Neuronal stem cell (in vitro differentiated cells): ENCODE measurements around the gene PURB.

Experiments used
- DNase-seq: peaks from one replicate; pipeline ENCODE4 v3.0.0-alpha.2; 2013; ENCODE audit warnings: low spot score
- H2AFZ ChIP-seq: one replicate; pipeline ENCODE4 v1.6.1; 2013; ENCODE audit warnings: mild to moderate bottlenecking, low read length, inconsistent platforms
- H2AK5ac ChIP-seq: 2 replicates; pipeline ENCODE4 v1.6.1; 2013; ENCODE audit warnings: low read depth, mild to moderate bottlenecking, inconsistent platforms, low read length, moderate library complexity, mixed read lengths
- H2BK120ac ChIP-seq: 2 replicates; pipeline ENCODE4 v1.6.1; 2013; ENCODE audit warnings: low read depth, mild to moderate bottlenecking, inconsistent platforms, low read length, moderate library complexity, mixed read lengths
- H2BK12ac ChIP-seq: one replicate; pipeline ENCODE4 v1.6.1; 2013; ENCODE audit warnings: low read length, inconsistent platforms
- H2BK15ac ChIP-seq: 2 replicates; pipeline ENCODE4 v1.6.1; 2013; ENCODE audit warnings: mild to moderate bottlenecking, low read length, inconsistent platforms, mixed read lengths
- H2BK5ac ChIP-seq: one replicate; pipeline ENCODE4 v1.6.1; 2013; ENCODE audit warnings: inconsistent platforms, mild to moderate bottlenecking, low read length, moderate library complexity
- H3K14ac ChIP-seq: one replicate; pipeline ENCODE4 v1.6.1; 2013; ENCODE audit warnings: low read length, inconsistent platforms
- H3K18ac ChIP-seq: 2 replicates; pipeline ENCODE4 v1.6.1; 2013; ENCODE audit warnings: low read length, inconsistent platforms
- H3K23ac ChIP-seq: 2 replicates; pipeline ENCODE4 v1.6.1; 2013; ENCODE audit warnings: low read depth, mild to moderate bottlenecking, mixed read lengths, low read length, inconsistent platforms; ENCODE audit not compliant: poor library complexity
- H3K27ac ChIP-seq: replicated peaks from 3 replicates; pipeline ENCODE4 v1.5.1; 2013; ENCODE audit warnings: low read length, inconsistent platforms
- H3K27me3 ChIP-seq, 3 experiments: 2 replicates each; pipeline ENCODE4 v1.6.1; 2013; ENCODE audit warnings: low read length in 3 of 3, mild to moderate bottlenecking in 2 of 3, inconsistent platforms in 1 of 3, low read depth in 1 of 3, mixed read lengths in 1 of 3, moderate library complexity in 1 of 3; ENCODE audit not compliant: control insufficient read depth in 3 of 3, insufficient read depth in 3 of 3
- H3K36me3 ChIP-seq, 2 donors: replicated peaks in 1 of 2; 2 replicates each; pipeline ENCODE4 v1.6.1; 2013; ENCODE audit warnings: low read length in 2 of 2; ENCODE audit not compliant: control insufficient read depth in 2 of 2, insufficient read depth in 2 of 2
- H3K4ac ChIP-seq: 2 replicates; pipeline ENCODE4 v1.6.1; 2013; ENCODE audit warnings: inconsistent platforms, mild to moderate bottlenecking, low read length, moderate library complexity
- H3K4me1 ChIP-seq, 2 donors: 1 replicate in 1 of 2; 2 replicates in 1 of 2; pipeline ENCODE4 v1.6.1; 2013; ENCODE audit warnings: low read length in 2 of 2, low read depth in 1 of 2; ENCODE audit not compliant: control insufficient read depth in 2 of 2, insufficient read depth in 1 of 2
- H3K4me2 ChIP-seq: one replicate; pipeline ENCODE4 v1.6.1; 2013; ENCODE audit warnings: mild to moderate bottlenecking, low read length, inconsistent platforms; ENCODE audit not compliant: insufficient read depth, poor library complexity, severe bottlenecking
- H3K4me3 ChIP-seq, 2 donors: 2 replicates each; pipeline ENCODE4 v1.5.1; 2013; ENCODE audit warnings: low read length in 2 of 2, mild to moderate bottlenecking in 2 of 2, inconsistent platforms in 1 of 2, moderate library complexity in 1 of 2
- H3K79me1 ChIP-seq: one replicate; pipeline ENCODE4 v1.6.1; 2013; ENCODE audit warnings: low read depth, mild to moderate bottlenecking, inconsistent platforms, low read length, moderate library complexity
- H3K9ac ChIP-seq: one replicate; pipeline ENCODE4 v1.6.1; 2013; ENCODE audit warnings: mild to moderate bottlenecking, low read depth, low read length, inconsistent platforms; ENCODE audit not compliant: poor library complexity
- H3K9me3 ChIP-seq, 2 donors: replicated peaks in 1 of 2; 2 replicates each; pipeline versions ENCODE3 to v1.6.1; 2013; ENCODE audit warnings: low read length in 2 of 2, mild to moderate bottlenecking in 2 of 2, inconsistent platforms in 1 of 2, low read depth in 1 of 2, mixed read lengths in 1 of 2, moderate library complexity in 1 of 2; ENCODE audit not compliant: control insufficient read depth in 2 of 2, insufficient read depth in 1 of 2
- H4K8ac ChIP-seq: one replicate; pipeline ENCODE4 v1.6.1; 2013; ENCODE audit warnings: low read depth, mild to moderate bottlenecking, inconsistent platforms, low read length, moderate library complexity
- H4K91ac ChIP-seq: one replicate; pipeline ENCODE4 v1.6.1; 2013; ENCODE audit warnings: low read length, low read depth, mild to moderate bottlenecking, inconsistent platforms; ENCODE audit not compliant: poor library complexity
- WGBS, 2 donors: extraction: QIAGEN DNeasy Blood & Tissue Kit; methylation state at CpG; one replicate each; pipeline ENCODE4 v1.1.7; 2013; ENCODE audit warnings: missing lambda C conversion rate in 2 of 2, mixed read lengths in 1 of 2; ENCODE audit not compliant: insufficient read length in 2 of 2, insufficient replicate concordance in 1 of 2; ENCODE audit errors: extremely low coverage in 2 of 2; 5-methylcytosine and 5-hydroxymethylcytosine counted together

Gene PURB

DNA sequence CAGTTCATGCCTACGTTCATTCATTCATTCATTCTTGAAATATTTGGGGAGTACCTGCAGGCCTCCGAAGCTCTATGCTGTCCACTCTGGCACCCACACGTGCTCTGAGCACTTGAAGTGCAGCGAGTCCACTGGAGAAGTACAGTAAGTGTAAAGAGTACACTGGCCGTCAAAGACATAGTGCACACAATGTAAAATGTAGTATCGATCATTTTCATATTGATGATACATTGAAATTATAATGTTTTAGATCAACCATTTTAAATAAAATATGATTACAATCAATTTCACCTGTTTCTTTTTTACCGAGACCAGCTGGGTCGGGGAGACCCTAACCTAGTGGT, 37.0 kb upstream of the PURB start:
- peaks cover 0 to 3% of the 10 kb centered on the region in 2 donors for H3K4me1 ChIP-seq
- H2BK15ac ChIP-seq, result no peak overlapping the region
- H3K9me3 ChIP-seq, result no peaks in the 10 kb centered on the region
- peak overlapping the region; percentile 62 for H2AFZ ChIP-seq
- H2BK5ac ChIP-seq, result no peak overlapping the region
- H3K79me1 ChIP-seq, result no peaks in the 10 kb centered on the region
- H3K9ac ChIP-seq, result no peak overlapping the region
- H3K23ac ChIP-seq, result no peak overlapping the region
- no peak overlapping the region for H3K4me2 ChIP-seq
- no peak overlapping the region for H3K4ac ChIP-seq
- H4K8ac ChIP-seq, result no peak overlapping the region
- WGBS, 2 donors, result no CpG with 5 or more reads among the region's 8 CpGs
- no peak for DNase-seq
- no peak overlapping the region for H3K14ac ChIP-seq
- H3K4me3 ChIP-seq, result no peak overlapping the region
- no peaks in the 10 kb centered on the region for H3K36me3 ChIP-seq
- H3K27ac ChIP-seq, result no peak overlapping the region
- no peak overlapping the region for H3K18ac ChIP-seq
- no peak overlapping the region for H4K91ac ChIP-seq
- H2BK120ac ChIP-seq, result no peak overlapping the region
- H2AK5ac ChIP-seq, result no peak overlapping the region
- H2BK12ac ChIP-seq, result no peak overlapping the region
- H3K27me3 ChIP-seq, result no peaks in the 10 kb centered on the region

DNA sequence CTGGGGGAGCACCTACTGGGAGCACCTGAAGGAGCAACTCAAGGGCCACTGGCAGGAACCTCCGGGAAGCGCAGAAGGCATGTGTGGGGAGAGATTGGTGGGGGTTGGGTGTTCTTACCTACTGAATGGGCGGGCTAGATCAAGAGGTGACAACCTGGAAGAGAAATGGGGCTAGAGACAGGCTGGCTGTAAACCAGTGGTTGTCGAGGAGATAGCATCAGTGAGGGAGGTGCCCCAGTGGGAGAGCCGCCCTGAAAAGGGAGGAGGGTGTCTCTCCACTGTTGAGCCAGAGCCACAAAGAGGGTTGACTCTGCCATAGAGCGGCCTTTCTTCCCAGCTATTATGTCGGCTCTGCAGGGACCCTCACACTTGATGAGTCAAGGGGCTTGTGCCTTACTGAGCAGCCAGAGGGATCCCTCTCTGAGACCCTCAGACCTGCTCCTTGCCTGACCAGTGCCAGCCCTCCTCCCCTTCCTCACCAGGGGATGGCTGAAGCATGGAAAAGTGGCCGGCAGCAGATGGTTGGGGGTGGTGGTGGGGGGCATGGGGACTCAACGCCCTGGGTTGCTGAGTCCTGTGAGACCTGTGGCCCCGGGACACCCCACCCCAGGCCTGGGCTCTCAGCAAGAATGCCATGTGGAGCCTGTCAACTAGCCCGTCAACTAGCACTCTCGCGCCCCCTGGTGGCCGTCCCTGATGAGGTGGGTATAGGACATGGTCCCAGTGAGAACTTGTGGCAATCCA, 36.4 kb upstream of the PURB start:
- Histone ChIP-seq H3K23ac (no peak overlapping the region), H3K9me3 (no peaks in the 10 kb centered on the region), H3K14ac (no peak overlapping the region), H3K4me1 (peaks cover 0 to 3% of the 10 kb centered on the region in 2 donors), H3K27me3 (no peaks in the 10 kb centered on the region), H2BK5ac (no peak overlapping the region), H4K91ac (no peak overlapping the region), H3K36me3 (no peaks in the 10 kb centered on the region), H2AK5ac (no peak overlapping the region), H3K9ac (no peak overlapping the region), H2BK120ac (no peak overlapping the region), H2BK15ac (no peak overlapping the region), H4K8ac (no peak overlapping the region), H3K79me1 (no peaks in the 10 kb centered on the region), H2AFZ (peak overlapping the region; percentile 62), H3K4me3 (no peak overlapping the region), H2BK12ac (no peak overlapping the region), H3K27ac (no peak overlapping the region), H3K4me2 (no peak overlapping the region), H3K4ac (no peak overlapping the region), H3K18ac (no peak overlapping the region)
- peak; percentile 59 for DNase-seq
- no CpG with 5 or more reads among the region's 14 CpGs for WGBS, 2 donors

DNA sequence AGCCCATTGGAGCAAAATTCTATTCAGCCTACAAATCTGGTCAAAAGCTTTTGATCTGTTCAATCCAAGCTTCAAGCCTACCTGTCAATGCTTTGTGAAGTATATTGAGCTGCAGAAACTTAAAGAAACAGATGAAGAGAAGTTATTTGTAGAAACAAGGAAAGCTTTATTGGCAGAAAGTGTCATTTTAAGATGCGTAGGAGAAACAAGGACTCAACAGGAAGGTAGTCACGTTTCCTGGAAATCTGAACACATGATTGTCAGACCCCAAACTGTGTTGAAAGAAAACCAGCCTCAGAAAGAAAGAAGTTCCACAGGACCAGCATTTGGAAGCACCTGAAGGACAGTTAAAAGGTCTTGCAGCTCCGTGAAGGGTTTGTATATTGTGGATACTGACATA, 34.8 kb upstream of the PURB start:
- Histone ChIP-seq H2AFZ (no peak overlapping the region), H3K36me3 (no peaks in the 10 kb centered on the region), H2BK15ac (no peak overlapping the region), H2AK5ac (no peak overlapping the region), H3K4ac (no peak overlapping the region), H4K8ac (no peak overlapping the region), H2BK12ac (no peak overlapping the region), H3K79me1 (no peaks in the 10 kb centered on the region), H3K27ac (no peak overlapping the region), H3K9me3 (no peaks in the 10 kb centered on the region), H3K4me1 (peaks cover 0 to 3% of the 10 kb centered on the region in 2 donors), H4K91ac (no peak overlapping the region), H3K4me3 (no peak overlapping the region), H3K9ac (no peak overlapping the region), H3K18ac (no peak overlapping the region), H3K23ac (no peak overlapping the region), H2BK5ac (no peak overlapping the region), H3K14ac (no peak overlapping the region), H3K27me3 (no peaks in the 10 kb centered on the region), H2BK120ac (no peak overlapping the region), H3K4me2 (no peak overlapping the region)
- no peak for DNase-seq
- no CpG with 5 or more reads among the region's 3 CpGs for WGBS, 2 donors

DNA sequence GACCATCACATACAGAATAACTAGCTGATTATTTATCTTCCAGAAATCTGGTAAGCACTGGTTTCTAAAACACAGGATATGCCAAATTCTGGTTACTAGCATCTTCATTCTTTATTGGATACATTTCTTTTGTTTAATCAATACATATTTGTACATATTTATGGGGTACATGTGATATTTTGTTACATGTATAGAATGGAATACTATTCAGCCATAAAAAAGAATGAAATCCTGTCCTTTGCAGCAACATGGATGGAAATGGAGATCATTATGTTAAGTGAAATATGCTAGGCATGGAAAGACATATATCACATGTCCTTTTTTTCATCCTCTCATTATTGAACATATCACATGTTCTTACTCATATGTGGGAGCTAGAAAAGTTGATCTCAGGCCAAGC, 32.7 kb upstream of the PURB start:
- Histone ChIP-seq H3K9me3 (no peaks in the 10 kb centered on the region), H2BK5ac (no peak overlapping the region), H3K36me3 (no peaks in the 10 kb centered on the region), H3K23ac (no peak overlapping the region), H2BK120ac (no peak overlapping the region), H4K91ac (no peak overlapping the region), H2AK5ac (no peak overlapping the region), H3K4me2 (no peak overlapping the region), H3K4me3 (no peak overlapping the region), H3K4ac (no peak overlapping the region), H2BK15ac (no peak overlapping the region), H3K27me3 (peaks cover 0 to 2% (median 0%) of the 10 kb centered on the region in 3 experiments), H2BK12ac (no peak overlapping the region), H3K27ac (no peak overlapping the region), H2AFZ (no peak overlapping the region), H3K79me1 (no peaks in the 10 kb centered on the region), H4K8ac (no peak overlapping the region), H3K9ac (no peak overlapping the region), H3K14ac (no peak overlapping the region), H3K4me1 (peaks cover 0 to 3% of the 10 kb centered on the region in 2 donors), H3K18ac (no peak overlapping the region)
- DNase-seq, result no peak
